Esophagus squamous epithelium (tissue), 5 donors: Measurements from ENCODE around the gene LRRC73. TPM values are rescaled to one million over a fixed set of nuclear protein-coding genes. Genes with fewer than 3 reads are reported as not detected.

Source experiments
- DNase-seq: peaks from one replicate; lab custom pipeline; 2025; lab: John Stamatoyannopoulos, UW
- H3K27ac ChIP-seq, 4 donors: fragments of 200-600 bp; sonication (generic); one replicate each; pipeline ENCODE4 v1.5.1; 2016 to 2019; ENCODE audit warnings: mild to moderate bottlenecking in 1 of 4
- H3K27me3 ChIP-seq, 4 donors: fragments of 200-600 bp; sonication (generic); 1 replicate in 3 of 4; 2 replicates in 1 of 4; pipeline versions ENCODE4 v1.5.1 to v1.6.0; 2017 to 2021; ENCODE audit warnings: antibody characterized with exemption in 1 of 4
- H3K36me3 ChIP-seq, 3 donors: fragments of 200-600 bp; sonication (generic); one replicate each; pipeline ENCODE4 v1.5.1; 2016 to 2019
- H3K4me1 ChIP-seq, 3 donors: fragments of 200-600 bp; sonication (generic); one replicate each; pipeline ENCODE4 v1.5.1; 2017 to 2019
- H3K4me3 ChIP-seq, 4 donors: fragments of 200-600 bp; sonication (generic); 1 replicate in 3 of 4; 2 replicates in 1 of 4; pipeline ENCODE4 v1.5.1; 2016 to 2019; ENCODE audit warnings: mild to moderate bottlenecking in 2 of 4, moderate library complexity in 1 of 4
- H3K9me3 ChIP-seq, 3 donors: fragments of 200-600 bp; sonication (generic); one replicate each; pipeline ENCODE4 v1.5.1; 2016 to 2019
- POLR2A ChIP-seq, 4 donors: fragments of 450-650 bp; IDR thresholded peaks; one replicate each; pipeline ENCODE4 v1.6.1; 2017; ENCODE audit warnings: antibody characterized with exemption in 4 of 4, mild to moderate bottlenecking in 4 of 4, moderate library complexity in 3 of 4
- WGBS, 2 donors: methylation state at CpG; one replicate each; pipeline ENCODE4 v1.1.5; 2018; 5-methylcytosine and 5-hydroxymethylcytosine counted together
- intact Hi-C: fragments of 100-400 bp; cut with DNase I; formaldehyde crosslinking; loops from one replicate; pipeline ENCODE4 v1.15.0; 2022
- total RNA-seq, 4 donors: library from RNA; depleted of rRNA; stranded (reverse); fragments of >200 nt; gene quantifications; one replicate each; pipeline ENCODE4 v1.1.0, GENCODE V29; 2016
- TF ChIP-seq, protein P1 (sequence below), 6 experiments: fragments of 450-650 bp in 4 of 6; fragments of 200-600 bp in 2 of 6; sonication (generic) in 2 of 6; IDR thresholded peaks; one replicate each; pipeline ENCODE4 v1.5.1; 2016 to 2019; ENCODE audit warnings: antibody characterized with exemption in 6 of 6, mild to moderate bottlenecking in 4 of 6, moderate library complexity in 4 of 6
- donor health status: DM: yes; HTN: yes; CAD: no.

Gene LRRC73
- total RNA-seq, 4 donors from 2014 or later: 0.38 to 0.83 (median 0.64) TPM; not detected in 1

DNA sequence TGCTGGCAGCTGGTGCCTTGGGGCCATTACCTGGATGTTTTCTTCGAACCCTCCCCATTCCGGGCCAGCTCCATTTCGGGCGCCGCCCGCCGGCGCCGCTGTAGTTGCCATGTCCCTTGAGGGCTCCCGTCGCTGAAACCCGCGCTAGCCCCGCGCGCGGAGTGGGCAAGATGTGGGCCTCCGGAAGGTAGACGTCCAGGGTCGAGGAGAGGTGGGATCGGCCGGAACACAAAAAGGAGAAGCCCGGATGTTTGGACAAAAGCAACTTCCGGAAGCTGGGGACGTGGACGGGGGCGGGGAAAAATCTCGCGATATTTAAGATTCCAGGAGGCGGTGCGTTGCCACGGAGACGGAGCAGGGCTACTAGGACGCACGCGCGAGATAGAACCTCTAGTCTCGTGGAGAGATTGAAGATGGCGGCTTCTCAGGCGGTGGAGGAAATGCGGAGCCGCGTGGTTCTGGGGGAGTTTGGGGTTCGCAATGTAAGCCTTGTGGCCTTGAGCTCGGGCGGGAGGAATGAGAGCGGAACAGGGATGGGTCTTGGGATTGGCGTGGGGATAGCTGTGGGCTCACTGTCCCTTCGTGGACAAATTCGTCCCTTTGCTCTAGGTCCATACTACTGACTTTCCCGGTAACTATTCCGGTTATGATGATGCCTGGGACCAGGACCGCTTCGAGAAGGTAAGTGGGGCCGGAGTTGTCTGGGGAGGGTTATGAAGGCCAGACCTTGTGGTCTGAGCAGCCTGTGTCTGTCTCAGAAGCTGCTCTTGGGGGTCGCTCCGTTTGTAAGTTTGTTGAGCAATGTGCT is 6.8 kb upstream of the LRRC73 start, which contains the start of the genes POLR1C and YIPF3:
Gene POLR1C (plus strand): TSS at position 393 of the 808 bp plus-strand sequence. CDS start 21 bp downstream, at position 414.
Gene YIPF3 (minus strand): TSS at position 230 of the 808 bp plus-strand sequence. CDS start 119 bp downstream, at position 111.
- TF ChIP-seq POLR2A (IDR thresholded peaks at IDR 0.05): peak in 3 of 4 donors; percentile 26 to 53 (median 34)
- TF ChIP-seq, protein P1, sequence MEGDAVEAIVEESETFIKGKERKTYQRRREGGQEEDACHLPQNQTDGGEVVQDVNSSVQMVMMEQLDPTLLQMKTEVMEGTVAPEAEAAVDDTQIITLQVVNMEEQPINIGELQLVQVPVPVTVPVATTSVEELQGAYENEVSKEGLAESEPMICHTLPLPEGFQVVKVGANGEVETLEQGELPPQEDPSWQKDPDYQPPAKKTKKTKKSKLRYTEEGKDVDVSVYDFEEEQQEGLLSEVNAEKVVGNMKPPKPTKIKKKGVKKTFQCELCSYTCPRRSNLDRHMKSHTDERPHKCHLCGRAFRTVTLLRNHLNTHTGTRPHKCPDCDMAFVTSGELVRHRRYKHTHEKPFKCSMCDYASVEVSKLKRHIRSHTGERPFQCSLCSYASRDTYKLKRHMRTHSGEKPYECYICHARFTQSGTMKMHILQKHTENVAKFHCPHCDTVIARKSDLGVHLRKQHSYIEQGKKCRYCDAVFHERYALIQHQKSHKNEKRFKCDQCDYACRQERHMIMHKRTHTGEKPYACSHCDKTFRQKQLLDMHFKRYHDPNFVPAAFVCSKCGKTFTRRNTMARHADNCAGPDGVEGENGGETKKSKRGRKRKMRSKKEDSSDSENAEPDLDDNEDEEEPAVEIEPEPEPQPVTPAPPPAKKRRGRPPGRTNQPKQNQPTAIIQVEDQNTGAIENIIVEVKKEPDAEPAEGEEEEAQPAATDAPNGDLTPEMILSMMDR (IDR thresholded peaks at IDR 0.05): no peak

DNA sequence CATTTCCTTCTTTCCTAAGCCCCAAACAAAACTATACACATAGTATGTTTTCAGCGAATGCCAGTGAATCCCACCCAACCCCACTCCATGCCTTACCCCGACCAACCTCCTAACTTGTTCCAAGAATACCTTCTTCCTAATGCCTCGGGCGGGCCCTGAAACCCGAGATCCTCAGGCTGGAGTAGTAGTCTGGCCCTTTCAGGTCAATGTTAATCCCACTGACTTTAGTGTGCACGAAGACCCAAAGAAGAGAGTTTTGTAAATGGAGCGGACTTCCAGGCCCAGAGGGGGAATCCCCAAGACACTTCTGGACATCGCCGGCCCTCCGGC is 6.2 kb upstream of the LRRC73 start:
- peak overlapping the region; percentile 90 to 96 (median 92) for H3K27ac ChIP-seq
- no peak for DNase-seq
- H3K9me3 ChIP-seq: no peaks in the 10 kb centered on the region
- H3K36me3 ChIP-seq: peaks cover 41 to 72% (median 50%) of the 10 kb centered on the region in 3 donors
- TF ChIP-seq POLR2A (IDR thresholded peaks at IDR 0.05): no peak
- TF ChIP-seq, protein P1 (IDR thresholded peaks at IDR 0.05): no peak
- WGBS, 2 donors: 1% methylated on average over 9 to 10 of the region's 10 CpGs
- H3K4me1 ChIP-seq: peaks cover 22 to 50% (median 32%) of the 10 kb centered on the region in 3 donors
- no peaks in the 10 kb centered on the region for H3K27me3 ChIP-seq
- intact Hi-C loops: no loop called here
- H3K4me3 ChIP-seq: peak overlapping the region; percentile 75 to 94 (median 87)

More for the DNA sequence above, 6.8 kb upstream of the LRRC73 start, which contains the start of the genes POLR1C and YIPF3:
- no peaks in the 10 kb centered on the region for H3K27me3 ChIP-seq
- H3K4me1 ChIP-seq: peaks cover 22 to 50% (median 32%) of the 10 kb centered on the region in 3 donors
- H3K36me3 ChIP-seq: peaks cover 36 to 72% (median 50%) of the 10 kb centered on the region in 3 donors
- no peaks in the 10 kb centered on the region for H3K9me3 ChIP-seq
- H3K27ac ChIP-seq: peak within 1 kb of the TSS; percentile 90 to 96 (median 92)
- 0% methylated on average over 32 to 35 of the region's 57 CpGs for WGBS, 2 donors
- DNase-seq: peak; percentile 73
- intact Hi-C loops: no loop called here
- peak within 1 kb of the TSS; percentile 75 to 94 (median 87) for H3K4me3 ChIP-seq

DNA sequence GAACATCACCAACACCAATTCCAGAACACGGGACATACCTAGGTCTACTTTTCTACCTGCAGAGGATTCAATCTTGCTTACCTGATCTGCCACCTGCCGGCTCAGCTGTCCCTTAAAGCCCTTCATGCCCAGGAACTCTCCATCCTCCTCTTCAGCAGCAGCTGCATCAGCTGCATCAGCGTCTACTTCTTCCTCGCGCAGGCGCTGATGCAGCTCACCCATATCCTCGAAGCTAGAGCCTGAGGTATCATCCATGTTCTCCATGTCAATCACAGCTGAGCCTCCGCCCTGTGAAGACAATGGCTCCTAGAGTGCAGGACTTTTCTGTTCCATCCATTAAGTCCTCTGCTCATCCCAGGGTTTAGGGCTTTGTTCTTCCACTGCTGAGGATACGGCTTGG is 5.7 kb upstream of the LRRC73 start:
- intact Hi-C loops: no loop called here
- DNase-seq: no peak
- peak overlapping the region; percentile 90 to 96 (median 92) for H3K27ac ChIP-seq
- peak overlapping the region; percentile 75 to 94 (median 87) for H3K4me3 ChIP-seq
- H3K36me3 ChIP-seq: peaks cover 38 to 71% (median 47%) of the 10 kb centered on the region in 3 donors
- TF ChIP-seq POLR2A (IDR thresholded peaks at IDR 0.05): no peak
- TF ChIP-seq, protein P1 (IDR thresholded peaks at IDR 0.05): no peak
- WGBS, 2 donors: 59 to 66% methylated on average over 9 of the region's 9 CpGs
- H3K4me1 ChIP-seq: peaks cover 22 to 55% (median 34%) of the 10 kb centered on the region in 3 donors
- H3K27me3 ChIP-seq: no peaks in the 10 kb centered on the region
- H3K9me3 ChIP-seq: no peaks in the 10 kb centered on the region

DNA sequence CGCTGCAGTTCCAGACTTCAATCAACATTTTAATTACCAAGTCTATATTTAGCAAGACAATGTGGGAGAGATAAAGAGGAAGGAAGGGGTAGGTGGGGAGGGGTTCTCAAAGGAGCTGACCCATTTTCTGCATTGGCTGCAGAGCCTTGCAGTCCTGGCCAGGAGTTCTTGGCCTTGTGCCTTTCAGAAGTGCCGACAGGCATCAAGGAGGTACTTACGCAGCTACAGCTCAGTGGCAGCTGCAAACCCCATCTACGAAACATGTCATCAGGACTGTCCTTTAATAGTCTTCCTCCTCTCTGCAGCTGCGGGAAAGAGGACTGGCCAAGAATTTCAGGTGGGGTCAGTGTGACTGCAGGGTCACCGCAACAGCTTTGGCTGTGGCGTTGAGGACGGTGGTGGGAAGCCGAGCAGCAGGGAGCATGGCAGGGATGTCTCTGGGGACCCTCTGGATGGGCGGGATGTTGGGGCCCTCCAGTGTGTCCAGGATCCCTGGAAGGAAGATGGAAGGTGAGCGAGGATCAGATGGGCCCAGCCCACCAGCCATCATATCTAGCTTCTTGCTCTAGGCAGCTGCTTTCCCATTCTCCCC is 1.8 kb upstream of the LRRC73 start:
- peaks cover 0 to 29% (median 3%) of the 10 kb centered on the region in 4 donors for H3K27me3 ChIP-seq
- no peak for DNase-seq
- peaks cover 21 to 67% (median 36%) of the 10 kb centered on the region in 3 donors for H3K4me1 ChIP-seq
- 77 to 84% methylated on average over 4 to 7 of the region's 11 CpGs for WGBS, 2 donors
- no peak overlapping the region for H3K4me3 ChIP-seq
- no peak overlapping the region for H3K27ac ChIP-seq
- TF ChIP-seq, protein P1 (IDR thresholded peaks at IDR 0.05): no peak
- TF ChIP-seq POLR2A (IDR thresholded peaks at IDR 0.05): no peak
- peaks cover 22 to 50% (median 37%) of the 10 kb centered on the region in 3 donors for H3K36me3 ChIP-seq
- H3K9me3 ChIP-seq: no peaks in the 10 kb centered on the region
- intact Hi-C loops: no loop called here
